ENCODE data around the gene CTSO.

DNA sequence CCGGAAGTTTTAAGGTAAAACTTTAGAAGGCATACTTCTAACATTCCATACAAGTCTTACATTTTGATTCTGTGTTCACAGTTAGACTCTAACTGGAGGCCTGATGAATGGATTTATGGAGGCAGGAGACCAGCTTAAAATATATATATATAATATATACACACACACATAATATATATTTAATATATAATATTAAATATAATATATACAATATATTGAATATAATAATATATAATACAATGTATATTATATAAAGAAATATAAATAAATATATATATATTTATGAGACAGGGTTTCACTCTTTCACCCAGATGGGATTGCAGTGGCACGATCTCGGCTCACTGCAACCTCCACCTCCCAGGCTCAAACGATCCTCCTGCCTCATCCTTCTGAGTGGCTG lies 7.9 kb upstream of the CTSO start:
- TF ChIP-seq, protein P1, sequence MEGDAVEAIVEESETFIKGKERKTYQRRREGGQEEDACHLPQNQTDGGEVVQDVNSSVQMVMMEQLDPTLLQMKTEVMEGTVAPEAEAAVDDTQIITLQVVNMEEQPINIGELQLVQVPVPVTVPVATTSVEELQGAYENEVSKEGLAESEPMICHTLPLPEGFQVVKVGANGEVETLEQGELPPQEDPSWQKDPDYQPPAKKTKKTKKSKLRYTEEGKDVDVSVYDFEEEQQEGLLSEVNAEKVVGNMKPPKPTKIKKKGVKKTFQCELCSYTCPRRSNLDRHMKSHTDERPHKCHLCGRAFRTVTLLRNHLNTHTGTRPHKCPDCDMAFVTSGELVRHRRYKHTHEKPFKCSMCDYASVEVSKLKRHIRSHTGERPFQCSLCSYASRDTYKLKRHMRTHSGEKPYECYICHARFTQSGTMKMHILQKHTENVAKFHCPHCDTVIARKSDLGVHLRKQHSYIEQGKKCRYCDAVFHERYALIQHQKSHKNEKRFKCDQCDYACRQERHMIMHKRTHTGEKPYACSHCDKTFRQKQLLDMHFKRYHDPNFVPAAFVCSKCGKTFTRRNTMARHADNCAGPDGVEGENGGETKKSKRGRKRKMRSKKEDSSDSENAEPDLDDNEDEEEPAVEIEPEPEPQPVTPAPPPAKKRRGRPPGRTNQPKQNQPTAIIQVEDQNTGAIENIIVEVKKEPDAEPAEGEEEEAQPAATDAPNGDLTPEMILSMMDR (conservative IDR thresholded peaks at IDR 0.05; ENCODE audit: low read depth, low read length), result no peak
- TF ChIP-seq EZH2 (IDR thresholded peaks at IDR 0.05; ENCODE audit: low read length, unreplicated experiment), result no peak
- TF ChIP-seq EZH2phosphoT487 (IDR thresholded peaks at IDR 0.05; ENCODE audit: borderline replicate concordance, low read length), result no peak

Measured in PC-3 (cell line).